Myometrial cell (primary cell): ENCODE measurements around the gene C2orf76. TPM values are rescaled to one million over a fixed set of nuclear protein-coding genes. Genes with fewer than 3 reads are reported as not detected.

Source experiments
- total RNA-seq: library from RNA; depleted of rRNA; stranded (reverse); fragments of >200 nt; gene quantifications from 2 replicates; pipeline ENCODE4 v1.2.3, GENCODE V29; 2015

C2orf76 gene
- 4.3 and 6.0 TPM in 2 replicates for total RNA-seq

GRCh38 chr2:119366649-119367471 is at the start of gene C2orf76, which contains the start of gene DBI:
Gene C2orf76, minus strand, starts transcription at chr2:119366834. Its CDS starts 26,875 bp downstream, at chr2:119339959.
Gene DBI, plus strand, starts transcription at chr2:119366977. Its CDS starts 75 bp downstream, at chr2:119367052.

Other genes with a start within 250 kb of the C2orf76 start
- gene C1QL2, start 208.1 kb downstream of the C2orf76 start, total RNA-seq, result not detected in 2 replicates
- gene STEAP3, start 143.0 kb downstream of the C2orf76 start, total RNA-seq, result 51.7 and 52.5 TPM in 2 replicates
- 245 and 246 TPM in 2 replicates for gene DBI, start 143 bp upstream of the C2orf76 start, total RNA-seq
- gene TMEM37, start 65.0 kb upstream of the C2orf76 start, total RNA-seq, result 3.2 and 4.1 TPM in 2 replicates
- gene SCTR, start 157.6 kb upstream of the C2orf76 start, total RNA-seq, result not detected in 2 replicates
- under 0.01 TPM in 1 of 2 replicates, not detected in the other for gene CFAP221, start 177.6 kb upstream of the C2orf76 start, total RNA-seq